ENCODE data around the gene DLK1.

Gene DLK1

GRCh38 chr14:100780246-100780645, 53.6 kb downstream of the DLK1 start:
- DNase-seq = no peak

GRCh38 chr14:100780646-100781355, 54.1 kb downstream of the DLK1 start:
- no peak for DNase-seq

GRCh38 chr14:100781952-100782351, 55.3 kb downstream of the DLK1 start:
- no peak for DNase-seq

GRCh38 chr14:100782516-100783320, 56.0 kb downstream of the DLK1 start:
- no peak for DNase-seq

GRCh38 chr14:100783630-100784370, 57.1 kb downstream of the DLK1 start:
- DNase-seq = no peak

- no peak for DNase-seq
Measured at GRCh38 chr14:100784523-100785337, 58.0 kb downstream of the DLK1 start.

- DNase-seq = no peak
Measured at GRCh38 chr14:100785338-100785615, 58.6 kb downstream of the DLK1 start.

GRCh38 chr14:100785626-100786025, 58.9 kb downstream of the DLK1 start:
- no peak for DNase-seq

- no peak for DNase-seq
Measured at GRCh38 chr14:100786131-100786530, 59.4 kb downstream of the DLK1 start.

GRCh38 chr14:100786576-100787219, 60.0 kb downstream of the DLK1 start:
- no peak for DNase-seq

- no peak for DNase-seq
Measured at GRCh38 chr14:100787659-100788058, 61.0 kb downstream of the DLK1 start.

Data from COR-L47 (cell line).